Stimulated activated CD4-positive, alpha-beta T cell treated with anti-CD3 and anti-CD28 coated beads, TNF-alpha, amount 100 ng/mL, for 48 hours (primary cell): Measurements from ENCODE around the gene CCDC17.

Experiments used
- DNase-seq, 3 donors: peaks; one replicate each; pipeline ENCODE4 v3.0.0-alpha.2; 2020; ENCODE audit warnings: low read depth in 3 of 3

Gene CCDC17

DNA sequence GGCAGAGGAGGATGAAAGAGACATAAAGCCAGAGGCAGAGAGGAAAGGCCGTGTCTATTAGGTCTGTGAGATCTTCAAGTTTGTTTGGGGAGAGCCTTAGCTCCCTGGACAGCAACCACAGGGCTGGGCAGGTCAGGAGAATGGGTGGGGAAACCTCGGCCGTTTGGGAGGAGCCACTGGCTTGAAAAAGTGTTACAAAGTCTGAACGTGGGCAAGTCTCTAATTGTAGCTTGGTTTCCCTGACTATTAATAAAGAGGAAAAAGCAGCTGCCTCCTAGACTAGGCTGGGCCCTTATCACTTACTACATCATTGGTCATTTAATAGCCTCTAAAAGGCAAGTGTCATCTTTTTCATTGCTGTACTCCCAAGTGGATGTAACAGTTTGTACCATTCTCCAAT is at the start of gene CCDC17:
CCDC17 (minus strand) TSS at position 83 of the 400 bp plus-strand sequence. CDS start 145 bp downstream, outside the sequence.
- no peak for DNase-seq

- no peak for DNase-seq
Measured at GRCh38 chr1:45669859-45670655, 46.2 kb upstream of the CCDC17 start.

GRCh38 chr1:45669379-45669778 is 45.5 kb upstream of the CCDC17 start:
- DNase-seq: no peak

- DNase-seq: no peak
Measured at GRCh38 chr1:45668526-45668925, 44.7 kb upstream of the CCDC17 start.

- no peak for DNase-seq
Measured at GRCh38 chr1:45667321-45668111, 43.7 kb upstream of the CCDC17 start.

DNA sequence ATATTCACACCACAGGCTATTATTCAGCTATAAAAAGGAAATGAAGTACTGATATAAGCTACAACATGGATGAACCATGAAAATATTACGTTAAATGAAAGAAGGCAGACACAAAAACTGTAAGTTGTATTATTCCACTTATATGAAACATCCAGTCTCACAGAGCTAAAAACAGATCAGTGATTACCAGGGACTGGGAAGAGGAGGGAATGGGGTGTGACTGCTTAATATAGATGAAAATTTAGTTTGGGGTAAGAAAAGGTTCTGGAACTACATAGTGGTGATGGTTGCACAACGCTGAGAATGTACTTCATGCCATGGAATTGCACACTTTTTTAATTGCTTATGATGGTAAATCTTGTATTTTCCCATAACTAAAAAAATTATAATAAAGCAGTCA is 43.0 kb upstream of the CCDC17 start:
- DNase-seq: no peak

DNA sequence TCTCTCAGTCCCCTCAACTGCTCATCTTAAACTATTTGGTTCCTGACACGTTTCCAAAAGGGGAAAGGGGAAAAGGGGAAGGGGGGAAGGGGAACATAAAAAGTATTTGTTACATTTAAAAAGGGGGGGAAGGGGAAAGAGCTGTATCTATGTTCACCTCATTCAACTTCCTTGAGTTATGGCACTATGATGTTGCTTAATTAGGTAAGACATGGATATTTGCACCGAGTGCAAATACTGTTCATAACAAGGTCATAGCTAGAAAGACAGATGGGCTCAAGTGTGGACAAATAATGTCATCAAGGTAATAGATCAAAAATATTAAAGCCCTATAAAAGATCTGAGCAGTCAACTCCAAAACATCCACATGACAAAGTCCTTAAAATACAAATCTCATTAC is 36.5 kb upstream of the CCDC17 start:
- DNase-seq: no peak

GRCh38 chr1:45659222-45659621 is 35.4 kb upstream of the CCDC17 start:
- DNase-seq: no peak

DNA sequence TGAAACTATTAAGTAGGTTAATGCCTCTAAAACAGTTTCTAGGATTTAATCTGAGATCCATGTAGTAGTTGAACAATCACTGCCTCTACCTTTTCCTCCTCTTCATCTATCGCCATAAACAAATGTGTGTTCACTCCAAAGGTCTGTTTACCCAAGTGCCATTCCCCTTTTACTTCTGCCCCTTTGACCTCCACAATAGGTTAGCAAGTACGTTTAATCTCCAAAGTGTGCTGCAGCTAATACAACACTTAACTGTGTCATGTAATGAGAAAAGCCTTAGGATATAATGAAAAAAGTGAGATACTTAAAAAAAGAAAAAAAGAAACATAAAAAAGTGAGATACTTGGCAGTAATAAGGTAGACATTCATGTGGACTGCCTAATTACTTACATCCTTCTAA is 34.3 kb upstream of the CCDC17 start:
- no peak for DNase-seq

GRCh38 chr1:45656573-45657226 is 32.8 kb upstream of the CCDC17 start:
- no peak for DNase-seq

- no peak for DNase-seq
Measured at GRCh38 chr1:45654540-45655280, 30.9 kb upstream of the CCDC17 start.

DNA sequence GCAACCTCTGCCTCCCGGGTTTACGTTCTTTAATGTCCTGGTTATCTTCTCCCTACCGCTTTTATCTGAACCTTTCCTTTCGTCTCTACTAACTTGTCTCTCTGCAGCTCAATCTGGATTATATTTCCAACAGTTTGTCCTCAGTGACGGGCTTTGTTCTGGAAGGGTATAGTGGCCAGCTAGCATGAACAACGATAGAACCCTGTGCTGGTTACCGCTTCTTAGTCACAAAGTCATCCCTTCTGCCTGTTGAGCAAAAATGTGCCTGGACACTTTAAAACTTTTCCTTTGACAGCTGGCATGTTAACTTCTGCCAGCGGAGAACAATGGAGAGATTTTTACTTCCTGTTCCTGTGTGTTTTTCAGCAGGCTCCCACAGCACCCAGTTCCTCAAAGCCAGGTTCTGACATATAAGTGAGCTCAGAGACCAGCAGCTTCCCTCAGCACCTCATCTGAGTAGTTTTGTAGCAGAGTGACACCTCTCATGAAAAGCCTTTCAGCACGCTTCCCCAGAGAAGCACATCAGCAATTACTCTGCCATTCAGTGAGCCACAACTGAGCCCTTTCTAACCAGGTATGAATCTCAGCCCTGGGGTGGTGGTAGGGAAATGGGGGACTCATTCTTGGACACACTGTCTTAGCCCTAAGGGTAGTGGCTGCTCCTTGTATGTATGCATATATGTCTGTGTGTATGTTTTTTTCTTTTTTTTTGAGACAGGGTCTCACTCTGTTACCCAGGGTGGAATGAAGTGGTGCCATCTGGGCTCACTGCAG is 23.6 kb upstream of the CCDC17 start:
- DNase-seq: no peak

GRCh38 chr1:45644661-45645060 is 20.8 kb upstream of the CCDC17 start:
- DNase-seq: no peak

DNA sequence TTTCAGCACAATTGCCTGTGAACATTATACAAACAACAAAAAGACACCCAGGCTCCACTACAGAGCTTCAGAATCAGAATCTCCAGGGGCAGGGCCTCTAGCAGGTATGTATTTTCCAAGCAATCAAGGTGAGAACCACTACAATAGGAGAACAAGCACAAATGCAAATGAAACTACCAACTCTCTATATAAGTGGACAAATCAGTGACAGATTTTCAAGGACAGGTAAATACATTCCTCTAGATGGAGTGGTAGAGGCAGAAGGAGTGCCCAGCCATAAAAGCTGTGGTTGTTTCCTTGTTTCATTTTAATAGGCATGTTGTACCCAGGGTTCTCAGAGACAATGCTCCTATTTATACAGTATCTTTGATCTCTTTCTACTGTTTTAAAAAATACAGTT is 20.1 kb upstream of the CCDC17 start:
- no peak for DNase-seq

GRCh38 chr1:45643321-45643720 is 19.5 kb upstream of the CCDC17 start:
- no peak for DNase-seq

GRCh38 chr1:45640293-45640692 is 16.4 kb upstream of the CCDC17 start:
- DNase-seq: no peak

- DNase-seq: no peak
Measured at GRCh38 chr1:45635211-45635610, 11.4 kb upstream of the CCDC17 start.

DNA sequence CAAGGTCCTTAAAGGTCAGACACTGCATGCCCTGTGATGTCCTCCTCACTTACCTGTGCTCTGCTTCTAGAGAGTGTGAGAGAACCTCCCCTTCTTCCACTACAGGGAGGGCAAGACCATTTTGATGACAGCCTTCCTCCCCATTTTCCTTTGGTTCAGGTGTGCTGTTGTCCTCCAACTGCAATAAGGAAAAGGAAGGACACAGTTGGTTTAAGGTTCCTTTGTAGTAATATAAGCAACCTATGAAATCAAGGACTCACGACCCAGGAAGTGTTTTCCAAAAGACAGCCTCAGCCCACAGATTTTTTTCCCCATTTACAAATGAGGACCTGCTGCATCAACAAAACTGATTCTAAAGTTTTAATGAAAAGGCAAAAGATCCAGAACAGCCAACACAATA is 6.6 kb upstream of the CCDC17 start:
- no peak for DNase-seq

DNA sequence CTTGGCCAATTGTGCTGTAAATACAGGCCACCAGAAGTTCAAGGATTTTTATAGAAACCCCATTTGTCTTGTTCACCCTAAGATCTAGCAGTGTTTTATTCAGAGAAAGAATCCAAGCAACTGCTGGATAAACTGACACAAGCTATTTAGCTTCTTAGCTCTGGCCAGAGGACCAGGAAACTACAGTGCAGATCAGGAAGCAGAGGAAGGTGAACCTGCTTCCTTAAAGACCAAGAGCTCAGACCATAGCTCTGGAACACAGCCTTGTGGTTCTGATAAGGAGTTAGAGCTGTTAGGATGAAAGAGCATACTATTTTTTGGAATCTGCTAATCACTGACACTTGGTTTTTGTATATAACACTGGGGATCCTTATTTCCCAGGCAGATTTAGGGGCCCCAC is 5.2 kb upstream of the CCDC17 start:
- no peak for DNase-seq

DNA sequence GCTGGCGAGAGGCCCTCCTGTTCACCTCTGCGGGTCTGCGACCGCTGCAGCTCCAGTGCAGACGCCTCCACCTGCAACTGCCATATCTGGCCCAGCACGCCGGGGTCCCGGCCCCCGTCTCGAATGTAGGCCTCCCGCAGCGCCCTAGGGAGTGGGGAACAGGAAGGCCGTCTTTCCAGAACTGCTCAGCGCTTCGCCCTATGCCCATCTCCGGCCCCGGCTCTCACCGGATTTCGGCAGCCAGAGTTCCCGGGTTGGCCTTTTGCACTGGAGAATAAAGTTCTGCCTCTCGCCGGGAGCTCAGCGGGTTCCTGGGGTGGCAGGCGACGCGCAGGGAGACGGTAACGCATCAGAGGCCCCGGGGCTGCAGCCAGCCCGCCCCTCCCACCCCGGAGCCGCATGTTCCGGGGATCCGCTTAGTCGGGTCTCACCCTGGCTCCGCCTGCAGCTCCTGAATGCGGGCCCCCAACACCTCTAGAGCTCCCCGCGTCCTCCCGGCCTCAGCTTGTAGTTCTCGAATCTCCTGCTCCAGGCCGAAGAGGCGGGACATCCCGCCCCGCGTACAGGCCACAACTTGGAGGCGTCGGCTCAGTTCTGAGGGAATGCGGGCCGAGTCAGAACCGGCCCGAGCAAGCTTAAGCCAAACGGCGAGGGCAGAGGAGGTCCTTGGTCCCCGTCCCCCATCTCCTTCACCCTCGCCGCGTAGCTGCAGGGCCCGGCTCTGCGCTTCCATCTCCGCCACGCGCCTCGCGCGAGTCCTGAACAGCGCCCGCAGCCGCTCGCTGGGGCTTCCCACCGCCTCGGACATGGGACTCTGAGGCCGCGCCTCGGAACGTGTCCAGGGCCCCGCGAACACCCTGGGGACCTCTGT is 1.1 kb downstream of the CCDC17 start:
- DNase-seq: no peak
